HG03442 (cell line): Measurements from ENCODE around the gene UNC5A.

Experiments
- ATAC-seq: cut with Tn5 transposase; IDR thresholded peaks from one replicate; pipeline ENCODE4 v1.9.1; 2021; ENCODE audit warnings: mild to moderate bottlenecking, moderate library complexity; ENCODE audit not compliant: unreplicated experiment

Gene UNC5A

GRCh38 chr5:176878463-176878862 lies 68.1 kb downstream of the UNC5A start:
- ATAC-seq = no peak

DNA sequence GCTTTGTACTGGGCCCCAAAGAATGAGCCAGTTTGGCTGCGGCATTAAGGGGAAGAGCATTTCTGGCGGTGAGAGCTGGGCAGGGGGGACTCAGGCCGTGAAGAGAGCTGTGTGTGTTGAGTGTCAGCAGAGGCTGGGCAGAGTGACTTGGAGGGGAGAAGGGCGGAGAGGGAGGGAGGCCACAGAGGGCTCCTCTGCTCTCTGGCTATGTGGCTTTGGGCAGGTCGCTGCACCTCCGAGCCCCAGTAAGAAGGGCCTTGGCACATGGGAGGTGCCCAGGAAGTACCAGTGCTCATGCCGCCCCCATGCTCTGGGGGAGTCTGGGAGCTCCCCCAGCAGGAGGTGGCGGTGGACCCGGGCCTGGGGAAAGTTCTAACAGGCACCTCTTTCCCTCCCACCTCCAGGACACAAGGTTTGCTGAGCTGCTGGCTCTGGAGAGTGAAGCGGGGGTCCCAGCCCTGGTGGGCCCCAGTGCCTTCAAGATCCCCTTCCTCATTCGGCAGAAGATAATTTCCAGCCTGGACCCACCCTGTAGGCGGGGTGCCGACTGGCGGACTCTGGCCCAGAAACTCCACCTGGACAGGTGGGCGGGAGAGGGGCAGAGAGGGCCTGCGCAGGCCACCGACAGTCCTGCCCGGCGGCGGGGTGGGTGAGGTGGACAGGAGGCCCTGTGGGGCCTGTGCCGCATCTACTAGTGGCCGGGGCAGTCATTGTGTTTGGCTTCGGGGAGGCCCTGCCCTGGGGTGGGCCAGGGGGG lies 68.7 kb downstream of the UNC5A start:
- no peak for ATAC-seq

- no peak for ATAC-seq
These were observed 69.5 kb downstream of the UNC5A start for GRCh38 chr5:176879663-176880361.

- ATAC-seq = no peak
These were observed 70.1 kb downstream of the UNC5A start for GRCh38 chr5:176880366-176881020.

DNA sequence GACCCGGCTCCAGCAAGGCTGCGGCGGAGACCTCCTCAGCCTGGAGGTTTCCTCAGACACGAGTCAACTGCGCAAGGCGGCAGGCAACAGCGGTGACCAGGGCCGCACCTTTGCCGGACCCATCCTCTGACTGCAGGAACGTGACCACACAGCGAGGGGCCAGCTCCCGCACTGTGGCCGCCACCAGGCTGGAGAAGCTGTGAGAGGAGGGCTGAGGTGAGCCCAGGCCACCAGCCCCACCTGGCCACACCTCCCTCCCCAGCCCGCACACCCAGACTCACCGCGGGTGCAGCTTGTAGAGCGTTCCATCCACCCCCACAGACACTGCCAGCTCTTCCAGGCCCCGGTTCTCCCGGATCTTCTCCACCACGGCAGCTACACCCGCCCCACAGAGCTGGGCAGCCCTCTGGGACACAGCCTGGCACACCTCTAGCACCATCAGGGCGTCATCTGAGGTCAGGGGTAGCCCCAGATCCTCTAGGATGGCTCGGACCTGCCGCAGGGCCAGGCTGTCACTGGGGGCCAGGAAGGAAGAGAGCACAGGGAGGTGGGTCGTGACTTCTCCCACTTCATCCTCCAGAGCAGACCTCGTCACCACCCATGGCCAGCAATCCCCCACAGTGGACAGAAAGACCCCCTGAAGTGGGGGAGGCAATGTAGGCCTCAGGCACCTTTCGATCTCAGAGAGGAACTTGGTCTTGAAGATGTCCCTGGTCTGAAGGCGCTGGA lies 70.8 kb downstream of the UNC5A start:
- ATAC-seq = no peak

- ATAC-seq = no peak
These were observed 71.6 kb downstream of the UNC5A start for GRCh38 chr5:176881816-176882566.

DNA sequence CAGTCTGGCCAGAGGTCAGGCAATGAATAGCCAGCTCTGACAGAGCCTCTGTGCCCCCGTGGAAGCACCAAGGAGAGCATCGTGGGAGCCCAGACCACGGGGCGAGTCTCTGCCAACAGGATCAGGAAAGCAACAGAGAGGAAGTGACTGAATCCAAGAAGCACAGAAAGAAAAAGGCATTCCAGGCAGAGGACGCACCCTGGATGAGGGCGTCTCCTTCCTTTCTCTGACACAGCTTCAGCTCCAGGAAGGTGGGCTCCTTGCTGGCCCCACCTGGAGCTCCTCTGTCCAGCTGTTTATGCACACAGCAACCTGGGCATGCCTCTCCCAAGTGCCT lies 72.2 kb downstream of the UNC5A start:
- ATAC-seq = no peak

- no peak for ATAC-seq
These were observed 73.6 kb downstream of the UNC5A start for GRCh38 chr5:176883700-176884570.

- ATAC-seq = no peak
These were observed 74.2 kb downstream of the UNC5A start for GRCh38 chr5:176884571-176884890.

DNA sequence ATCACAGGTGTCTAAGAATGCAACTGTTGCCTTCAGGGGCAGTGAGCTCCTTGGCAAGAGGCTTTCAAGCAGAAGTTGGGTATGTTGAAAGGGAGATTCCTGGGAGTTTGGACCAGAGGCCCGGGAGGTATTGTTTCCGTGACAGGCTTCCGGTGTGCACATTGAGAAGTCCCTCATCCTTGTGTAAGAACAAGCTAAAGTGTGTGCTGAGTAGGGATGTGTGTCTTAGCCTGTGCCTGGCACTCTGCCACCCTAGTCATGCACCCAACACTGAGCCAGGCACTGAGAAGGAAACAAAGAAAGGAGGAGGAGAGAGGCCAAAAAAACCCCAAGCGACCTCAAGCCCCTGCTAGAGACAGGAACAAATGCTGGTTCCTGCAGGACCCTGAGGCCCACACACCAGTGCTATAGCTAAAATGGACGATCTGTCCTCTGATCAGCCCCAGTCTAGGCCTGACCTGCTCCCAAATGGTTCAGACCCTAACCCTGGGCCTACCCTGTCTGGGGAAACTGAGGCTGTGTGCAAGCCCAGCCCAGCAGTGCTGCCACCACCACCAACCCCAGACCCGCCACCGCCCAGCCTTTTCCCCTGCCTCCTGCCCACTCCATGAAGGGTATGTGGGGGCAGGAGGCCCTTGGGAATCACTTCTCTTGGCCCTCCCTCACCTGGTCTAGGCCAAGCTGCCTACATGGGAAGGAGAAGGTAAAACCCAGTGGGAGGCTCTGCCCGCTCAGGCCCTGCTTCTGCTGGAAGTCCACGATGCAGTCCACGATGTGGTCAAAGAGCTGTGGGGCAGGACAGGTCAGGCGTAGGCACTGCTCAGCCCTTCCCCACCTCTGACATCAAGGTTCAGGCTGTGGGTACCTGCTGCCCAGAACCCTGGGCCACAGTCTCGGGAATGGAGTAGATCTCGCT lies 76.2 kb downstream of the UNC5A start:
- no peak for ATAC-seq

DNA sequence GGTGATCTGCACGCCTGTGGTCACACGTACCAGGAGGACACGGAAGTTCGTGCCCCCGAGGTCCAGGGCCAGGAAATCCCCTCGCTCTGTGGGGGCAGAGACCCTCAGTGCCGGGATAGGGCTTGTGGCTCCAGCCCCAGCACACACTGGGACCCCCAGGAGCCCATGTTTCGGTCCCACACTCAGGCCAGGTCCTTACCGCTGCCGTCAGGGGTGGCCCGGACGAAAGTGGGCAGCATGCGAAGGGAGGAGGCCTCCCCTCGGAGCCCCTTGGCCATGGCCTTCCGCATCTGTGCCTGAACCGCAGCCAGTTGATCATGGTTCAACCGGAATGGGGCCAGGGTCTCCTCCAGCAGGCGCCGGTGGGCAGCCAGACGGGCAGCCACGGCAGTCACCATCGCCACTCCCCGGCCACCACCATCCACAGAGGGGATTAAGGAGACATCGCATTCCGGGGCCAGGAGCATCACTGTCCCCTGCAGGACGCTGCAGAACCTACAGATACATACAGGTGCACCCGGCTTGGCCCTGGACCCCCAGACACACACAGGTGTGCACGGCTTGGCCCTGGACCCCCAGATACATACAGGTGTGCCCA lies 77.0 kb downstream of the UNC5A start:
- no peak for ATAC-seq

DNA sequence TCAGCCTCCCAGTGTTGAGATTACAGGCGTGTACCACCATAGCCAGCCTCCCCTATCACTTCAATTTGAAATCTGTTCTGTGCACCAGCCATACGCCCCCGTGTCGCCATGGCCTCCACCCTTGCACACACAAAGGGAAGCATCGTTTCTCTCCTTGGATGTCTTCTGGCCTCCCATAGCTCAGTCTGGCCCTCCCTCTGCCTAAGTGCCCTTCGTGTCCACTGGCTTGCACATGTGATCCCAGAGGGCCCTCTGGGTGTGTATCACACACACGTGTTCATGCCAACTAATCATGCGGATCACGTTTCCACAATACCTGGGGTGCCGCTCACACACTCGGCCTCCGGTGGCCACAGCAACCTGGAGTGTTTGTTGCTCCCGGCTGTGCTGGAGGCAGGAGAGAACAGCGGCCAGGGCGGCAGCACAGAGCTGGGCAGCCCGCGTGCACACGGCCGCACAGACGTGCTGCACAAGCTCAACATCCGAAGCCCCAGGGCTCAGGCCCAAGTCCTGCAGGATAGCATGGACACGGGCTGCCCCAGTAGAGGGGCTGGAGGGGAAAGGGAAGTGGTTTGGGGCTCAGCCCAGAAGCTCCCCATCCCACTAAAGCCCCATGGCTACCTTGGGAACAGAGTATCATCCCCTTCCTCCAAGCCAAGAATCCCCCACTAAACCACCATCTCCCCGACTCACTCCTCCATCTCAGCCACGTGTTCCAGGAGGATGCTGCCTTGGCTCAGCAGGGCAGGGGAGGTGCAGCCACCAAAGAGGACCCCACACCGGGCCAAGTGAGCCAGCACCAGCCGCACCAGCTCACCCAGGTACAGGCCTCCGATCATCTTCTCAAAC lies 77.9 kb downstream of the UNC5A start:
- ATAC-seq = no peak

DNA sequence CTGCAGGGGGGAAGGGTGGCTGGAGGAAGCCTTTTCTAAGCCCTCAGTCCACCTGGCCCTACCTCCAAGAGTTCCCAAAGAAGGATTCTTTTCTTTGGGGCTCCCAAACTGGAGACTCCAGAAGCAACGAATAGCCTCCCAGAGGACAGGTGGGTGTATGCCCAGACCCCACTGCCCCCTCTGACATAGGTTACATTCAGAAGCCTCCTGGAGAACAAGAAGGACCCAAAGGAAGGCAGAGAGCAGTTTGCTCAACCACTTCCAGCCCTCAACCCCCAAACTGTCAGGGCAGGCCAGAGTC lies 78.5 kb downstream of the UNC5A start:
- ATAC-seq = no peak

- no peak for ATAC-seq
These were observed 79.2 kb downstream of the UNC5A start for GRCh38 chr5:176889321-176890280.

- ATAC-seq = no peak
These were observed 80.3 kb downstream of the UNC5A start for GRCh38 chr5:176890455-176891330.
